ENCODE data around the gene ACVR1. TPM values are rescaled to one million over a fixed set of nuclear protein-coding genes. Genes with fewer than 3 reads are reported as not detected.
A peak's percentile ranks its signal among the peaks of the same experiment; 100 is the strongest.

ACVR1 gene
- total RNA-seq, 1 donor from 2014 or later: 27.1 TPM

DNA sequence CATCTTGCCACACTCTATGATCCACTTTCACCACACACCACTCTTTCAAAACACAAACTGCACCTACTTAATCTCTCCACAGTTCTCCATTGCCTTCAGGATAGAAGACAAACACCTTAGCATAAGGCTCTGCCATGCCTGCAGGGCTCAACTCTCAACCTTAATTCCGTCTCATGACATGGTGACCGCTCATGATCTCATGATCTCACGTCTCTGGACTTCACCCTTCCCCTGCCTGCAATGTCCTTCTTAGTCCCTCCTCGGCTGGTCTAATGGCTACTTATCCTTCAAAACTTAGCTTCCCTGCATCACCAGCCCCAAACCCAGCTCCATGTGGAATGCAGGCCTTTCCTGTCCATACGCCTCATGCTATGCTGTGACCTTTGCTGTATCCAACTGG is 85.3 kb downstream of the ACVR1 start:
- intact Hi-C loops (cut with micrococcal nuclease): no loop called here
- Mint-ChIP-seq H3K27me3 (ENCODE audit: low read depth) (no peaks in the 10 kb centered on the region), H3K36me3 (ENCODE audit: low read depth) (peaks cover 36% of the 10 kb centered on the region), H3K27ac (no peak overlapping the region), H3K9me3 (no peaks in the 10 kb centered on the region), H3K4me3 (ENCODE audit: low read depth) (no peak overlapping the region), H3K4me1 (ENCODE audit: low read depth) (peaks cover 39% of the 10 kb centered on the region)
- DNase-seq (ENCODE audit: low spot score): no peak

- peaks cover 43% of the 10 kb centered on the region for H3K4me1 Mint-ChIP-seq (ENCODE audit: low read depth)
- H3K27ac Mint-ChIP-seq: no peak overlapping the region
- H3K36me3 Mint-ChIP-seq (ENCODE audit: low read depth): peaks cover 38% of the 10 kb centered on the region
- H3K4me3 Mint-ChIP-seq (ENCODE audit: low read depth): no peak overlapping the region
- no peaks in the 10 kb centered on the region for H3K27me3 Mint-ChIP-seq (ENCODE audit: low read depth)
- H3K9me3 Mint-ChIP-seq: no peaks in the 10 kb centered on the region
- DNase-seq (ENCODE audit: low spot score): no peak
- intact Hi-C loops (cut with micrococcal nuclease): loop anchor here (10.0 kb wide), 1 partner anchor 665 kb away; the partner anchor contains the start of genes CCDC148 and PKP4
Observed at GRCh38 chr2:157789933-157790511, 86.1 kb downstream of the ACVR1 start.

DNA sequence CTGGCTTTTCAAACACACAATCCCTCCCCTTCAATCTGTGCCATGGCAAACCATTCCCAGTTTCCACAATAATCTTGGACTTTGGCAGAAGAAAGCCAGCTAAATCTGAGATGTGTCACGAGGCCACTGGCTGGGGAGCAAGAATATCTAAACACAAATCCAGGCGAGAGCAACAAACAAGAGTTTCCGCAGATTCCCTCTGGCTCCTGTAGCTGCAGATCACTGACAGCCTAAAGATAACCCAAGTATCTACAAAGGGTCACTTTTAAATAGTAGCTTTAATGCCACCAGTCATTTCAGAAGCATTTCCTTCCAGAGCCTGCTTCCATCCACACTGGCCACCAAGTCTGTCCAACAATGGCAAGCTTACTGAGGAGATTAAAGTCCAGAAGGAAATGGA is 86.9 kb downstream of the ACVR1 start:
- H3K27ac Mint-ChIP-seq: no peak overlapping the region
- peaks cover 36% of the 10 kb centered on the region for H3K36me3 Mint-ChIP-seq (ENCODE audit: low read depth)
- no peaks in the 10 kb centered on the region for H3K9me3 Mint-ChIP-seq
- intact Hi-C loops (cut with micrococcal nuclease): loop anchor here (10.0 kb wide), 1 partner anchor 666 kb away; the partner anchor contains the start of genes CCDC148 and PKP4
- no peaks in the 10 kb centered on the region for H3K27me3 Mint-ChIP-seq (ENCODE audit: low read depth)
- H3K4me3 Mint-ChIP-seq (ENCODE audit: low read depth): no peak overlapping the region
- DNase-seq (ENCODE audit: low spot score): no peak
- peaks cover 50% of the 10 kb centered on the region for H3K4me1 Mint-ChIP-seq (ENCODE audit: low read depth)

- no peak overlapping the region for H3K4me3 Mint-ChIP-seq (ENCODE audit: low read depth)
- no peaks in the 10 kb centered on the region for H3K27me3 Mint-ChIP-seq (ENCODE audit: low read depth)
- DNase-seq (ENCODE audit: low spot score): no peak
- H3K36me3 Mint-ChIP-seq (ENCODE audit: low read depth): peaks cover 32% of the 10 kb centered on the region
- intact Hi-C loops (cut with micrococcal nuclease): loop anchor here (10.0 kb wide), 1 partner anchor 667 kb away; the partner anchor contains the start of genes CCDC148 and PKP4
- H3K27ac Mint-ChIP-seq: no peak overlapping the region
- peaks cover 52% of the 10 kb centered on the region for H3K4me1 Mint-ChIP-seq (ENCODE audit: low read depth)
- H3K9me3 Mint-ChIP-seq: no peaks in the 10 kb centered on the region
Observed at GRCh38 chr2:157788201-157788600, 87.9 kb downstream of the ACVR1 start.

DNA sequence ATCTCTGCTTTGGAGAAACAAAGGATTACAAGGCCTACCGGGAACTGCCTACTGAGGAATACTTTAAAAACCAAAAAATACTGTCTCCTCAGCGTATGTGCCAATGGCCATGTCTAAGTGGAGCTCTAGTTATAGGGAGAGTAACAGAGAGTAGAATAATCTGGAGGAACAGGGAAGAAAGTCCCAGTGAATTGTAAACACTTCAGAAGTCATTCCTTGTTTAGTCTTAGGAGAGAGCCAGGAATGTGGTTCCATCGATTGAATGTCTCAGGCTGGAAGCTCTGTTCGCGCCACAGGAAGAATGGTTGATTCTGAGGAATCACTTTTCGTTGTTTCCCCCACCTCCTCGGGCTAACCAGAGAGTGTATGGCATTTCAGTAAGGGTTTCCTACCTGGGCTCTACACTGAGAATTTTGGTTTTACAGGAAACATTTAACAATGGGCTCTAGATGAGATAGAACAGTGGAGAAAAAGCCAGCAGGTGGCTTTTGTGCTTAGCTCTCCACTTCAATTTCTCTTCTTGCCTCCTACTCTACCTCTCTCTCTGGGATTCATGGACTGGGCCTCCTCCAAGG is 88.7 kb downstream of the ACVR1 start:
- Mint-ChIP-seq H3K27ac (no peak overlapping the region), H3K9me3 (no peaks in the 10 kb centered on the region), H3K4me3 (ENCODE audit: low read depth) (no peak overlapping the region), H3K36me3 (ENCODE audit: low read depth) (peaks cover 27% of the 10 kb centered on the region), H3K4me1 (ENCODE audit: low read depth) (peaks cover 53% of the 10 kb centered on the region), H3K27me3 (ENCODE audit: low read depth) (no peaks in the 10 kb centered on the region)
- no peak for DNase-seq (ENCODE audit: low spot score)
- intact Hi-C loops (cut with micrococcal nuclease): loop anchor here (10.0 kb wide), 1 partner anchor 667 kb away; the partner anchor contains the start of genes CCDC148 and PKP4

DNA sequence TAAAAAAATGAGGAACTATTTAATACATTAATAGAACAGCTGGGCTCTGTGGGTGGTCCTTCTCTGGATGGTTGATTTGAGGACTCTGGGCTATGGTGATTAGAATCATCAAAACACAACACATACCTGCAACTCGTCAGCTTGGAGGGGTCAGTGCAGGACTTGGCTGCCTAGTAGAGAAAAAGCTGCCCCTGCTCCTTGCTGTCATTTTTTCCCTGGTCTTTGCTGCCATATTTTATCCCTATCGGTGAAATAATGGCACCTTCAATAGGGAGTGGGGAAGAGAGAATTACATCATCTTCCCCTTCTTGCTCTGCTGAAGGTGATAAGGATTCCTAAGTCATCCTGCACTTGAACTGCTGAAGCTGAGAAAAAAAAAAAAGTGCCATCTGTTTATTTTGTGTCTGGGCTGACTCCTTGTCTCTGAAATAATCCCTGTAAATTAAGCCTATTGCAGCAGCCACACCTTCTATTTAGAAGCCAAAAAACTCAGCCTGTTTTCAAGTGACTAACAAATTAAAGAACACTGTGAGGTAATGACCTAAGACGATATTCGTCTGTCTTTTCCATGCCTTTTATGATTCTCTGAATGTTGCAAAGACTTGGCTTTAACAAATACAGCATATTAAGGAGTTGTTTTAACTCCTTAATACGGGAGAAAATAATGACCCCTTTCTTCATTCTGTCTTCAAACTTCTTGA is 89.3 kb downstream of the ACVR1 start:
- Mint-ChIP-seq H3K27ac (no peak overlapping the region), H3K36me3 (ENCODE audit: low read depth) (peaks cover 27% of the 10 kb centered on the region), H3K4me3 (ENCODE audit: low read depth) (no peak overlapping the region), H3K9me3 (no peaks in the 10 kb centered on the region), H3K4me1 (ENCODE audit: low read depth) (peaks cover 59% of the 10 kb centered on the region), H3K27me3 (ENCODE audit: low read depth) (no peaks in the 10 kb centered on the region)
- no peak for DNase-seq (ENCODE audit: low spot score)
- intact Hi-C loops (cut with micrococcal nuclease): loop anchor here (10.0 kb wide), 1 partner anchor 668 kb away; the partner anchor contains the start of genes CCDC148 and PKP4

- intact Hi-C loops (cut with micrococcal nuclease): loop anchor here (10.0 kb wide), 1 partner anchor 669 kb away; the partner anchor contains the start of genes CCDC148 and PKP4
- DNase-seq (ENCODE audit: low spot score): no peak
- H3K36me3 Mint-ChIP-seq (ENCODE audit: low read depth): peaks cover 27% of the 10 kb centered on the region
- H3K27ac Mint-ChIP-seq: no peak overlapping the region
- H3K9me3 Mint-ChIP-seq: no peaks in the 10 kb centered on the region
- H3K27me3 Mint-ChIP-seq (ENCODE audit: low read depth): no peaks in the 10 kb centered on the region
- H3K4me3 Mint-ChIP-seq (ENCODE audit: low read depth): no peak overlapping the region
- peaks cover 66% of the 10 kb centered on the region for H3K4me1 Mint-ChIP-seq (ENCODE audit: low read depth)
Observed at GRCh38 chr2:157785866-157786662, 90.1 kb downstream of the ACVR1 start.

- no peak overlapping the region for H3K27ac Mint-ChIP-seq
- no peak overlapping the region for H3K4me3 Mint-ChIP-seq (ENCODE audit: low read depth)
- no peaks in the 10 kb centered on the region for H3K27me3 Mint-ChIP-seq (ENCODE audit: low read depth)
- H3K36me3 Mint-ChIP-seq (ENCODE audit: low read depth): peaks cover 35% of the 10 kb centered on the region
- no peaks in the 10 kb centered on the region for H3K9me3 Mint-ChIP-seq
- intact Hi-C loops (cut with micrococcal nuclease): loop anchor here (10.0 kb wide), 1 partner anchor 670 kb away; the partner anchor contains the start of genes CCDC148 and PKP4
- peaks cover 74% of the 10 kb centered on the region for H3K4me1 Mint-ChIP-seq (ENCODE audit: low read depth)
- no peak for DNase-seq (ENCODE audit: low spot score)
Observed at GRCh38 chr2:157785200-157785599, 90.9 kb downstream of the ACVR1 start.

- DNase-seq (ENCODE audit: low spot score): no peak
- H3K9me3 Mint-ChIP-seq: no peaks in the 10 kb centered on the region
- no peak overlapping the region for H3K4me3 Mint-ChIP-seq (ENCODE audit: low read depth)
- peaks cover 72% of the 10 kb centered on the region for H3K4me1 Mint-ChIP-seq (ENCODE audit: low read depth)
- no peaks in the 10 kb centered on the region for H3K27me3 Mint-ChIP-seq (ENCODE audit: low read depth)
- intact Hi-C loops (cut with micrococcal nuclease): loop anchor here (5.0 to 10.0 kb wide), 4 partner anchors 37 to 670 kb away; partner anchors contain the start of genes CCDC148 and PKP4
- H3K36me3 Mint-ChIP-seq (ENCODE audit: low read depth): peaks cover 39% of the 10 kb centered on the region
- peak overlapping the region; percentile 74 for H3K27ac Mint-ChIP-seq
Observed at GRCh38 chr2:157784823-157785175, 91.3 kb downstream of the ACVR1 start.

- Mint-ChIP-seq H3K9me3 (no peaks in the 10 kb centered on the region), H3K4me1 (ENCODE audit: low read depth) (peaks cover 69% of the 10 kb centered on the region), H3K36me3 (ENCODE audit: low read depth) (peaks cover 44% of the 10 kb centered on the region), H3K27ac (peak overlapping the region; percentile 74), H3K4me3 (ENCODE audit: low read depth) (no peak overlapping the region), H3K27me3 (ENCODE audit: low read depth) (no peaks in the 10 kb centered on the region)
- intact Hi-C loops (cut with micrococcal nuclease): loop anchor here (5.0 to 10.0 kb wide), 4 partner anchors 37 to 671 kb away; partner anchors contain the start of genes CCDC148 and PKP4
- DNase-seq (ENCODE audit: low spot score): no peak
Observed at GRCh38 chr2:157784169-157784822, 91.8 kb downstream of the ACVR1 start.

- peaks cover 66% of the 10 kb centered on the region for H3K4me1 Mint-ChIP-seq (ENCODE audit: low read depth)
- H3K9me3 Mint-ChIP-seq: no peaks in the 10 kb centered on the region
- H3K36me3 Mint-ChIP-seq (ENCODE audit: low read depth): peaks cover 45% of the 10 kb centered on the region
- intact Hi-C loops (cut with micrococcal nuclease): loop anchor here (2.0 to 10.0 kb wide), 5 partner anchors 36 to 672 kb away; partner anchors contain the start of genes ACVR1C, CCDC148 and PKP4
- H3K4me3 Mint-ChIP-seq (ENCODE audit: low read depth): no peak overlapping the region
- no peak overlapping the region for H3K27ac Mint-ChIP-seq
- no peaks in the 10 kb centered on the region for H3K27me3 Mint-ChIP-seq (ENCODE audit: low read depth)
- DNase-seq (ENCODE audit: low spot score): no peak
Observed at GRCh38 chr2:157783245-157783644, 92.9 kb downstream of the ACVR1 start.
